Measurements from ENCODE around the gene NLGN1. TPM values are rescaled to one million over a fixed set of nuclear protein-coding genes. Genes with fewer than 3 reads are reported as not detected.

The NLGN1 gene
- total RNA-seq, 3 donors from 2014 or later (not counting 1 experiment from before 2014, with no cell fraction given), result not detected

GRCh38 chr3:173916799-173917198 lies 519.3 kb downstream of the NLGN1 start:
- no peak for ATAC-seq
- no peaks in the 10 kb centered on the region for H3K36me3 ChIP-seq (ENCODE audit: control insufficient read depth, insufficient read depth, low read length)
- no peaks in the 10 kb centered on the region for H3K36me3 Mint-ChIP-seq
- intact Hi-C loops (cut with micrococcal nuclease), result no loop called here
- H3K4me1 Mint-ChIP-seq, result no peaks in the 10 kb centered on the region
- H3K27ac ChIP-seq (ENCODE audit: low read length), result no peak overlapping the region
- H3K4me3 Mint-ChIP-seq, result no peak overlapping the region
- H3K9me3 ChIP-seq (ENCODE audit: control insufficient read depth, insufficient read depth, low read length), result no peaks in the 10 kb centered on the region
- H3K27me3 ChIP-seq (ENCODE audit: control insufficient read depth, insufficient read depth, low read length), result no peaks in the 10 kb centered on the region
- peaks cover 6 to 7% of the 10 kb centered on the region in 2 donors for H3K9me3 Mint-ChIP-seq
- no peak for TF ChIP-seq CTCF (IDR thresholded peaks at IDR 0.05)
- H3K27me3 Mint-ChIP-seq (ENCODE audit: low read depth in 2 of 2), result no peaks in the 10 kb centered on the region
- H3K4me3 ChIP-seq (ENCODE audit: low read length), result no peak overlapping the region
- DNase-seq, result no peak
- no peak overlapping the region for H3K27ac Mint-ChIP-seq
- H3K4me1 ChIP-seq (ENCODE audit: control insufficient read depth, insufficient read depth, low read length), result no peaks in the 10 kb centered on the region

GRCh38 chr3:173920386-173920785 lies 522.8 kb downstream of the NLGN1 start:
- DNase-seq, result no peak
- intact Hi-C loops (cut with micrococcal nuclease), result no loop called here
- Histone ChIP-seq H3K36me3 (ENCODE audit: control insufficient read depth, insufficient read depth, low read length) (no peaks in the 10 kb centered on the region), H3K9me3 (ENCODE audit: control insufficient read depth, insufficient read depth, low read length) (no peaks in the 10 kb centered on the region), H3K4me1 (ENCODE audit: control insufficient read depth, insufficient read depth, low read length) (no peaks in the 10 kb centered on the region), H3K27ac (ENCODE audit: low read length) (no peak overlapping the region), H3K4me3 (ENCODE audit: low read length) (no peak overlapping the region), H3K27me3 (ENCODE audit: control insufficient read depth, insufficient read depth, low read length) (no peaks in the 10 kb centered on the region)
- H3K27me3 Mint-ChIP-seq (ENCODE audit: low read depth in 2 of 2), result no peaks in the 10 kb centered on the region
- no peak overlapping the region for H3K27ac Mint-ChIP-seq
- H3K36me3 Mint-ChIP-seq, result no peaks in the 10 kb centered on the region
- ATAC-seq, result no peak
- H3K4me3 Mint-ChIP-seq, result no peak overlapping the region
- no peaks in the 10 kb centered on the region for H3K4me1 Mint-ChIP-seq
- 52% methylated on average over 1 of the region's 1 CpG for WGBS (ENCODE audit: insufficient coverage)
- peaks cover 5 to 6% of the 10 kb centered on the region in 2 donors for H3K9me3 Mint-ChIP-seq
- no peak for TF ChIP-seq CTCF (IDR thresholded peaks at IDR 0.05)

DNA sequence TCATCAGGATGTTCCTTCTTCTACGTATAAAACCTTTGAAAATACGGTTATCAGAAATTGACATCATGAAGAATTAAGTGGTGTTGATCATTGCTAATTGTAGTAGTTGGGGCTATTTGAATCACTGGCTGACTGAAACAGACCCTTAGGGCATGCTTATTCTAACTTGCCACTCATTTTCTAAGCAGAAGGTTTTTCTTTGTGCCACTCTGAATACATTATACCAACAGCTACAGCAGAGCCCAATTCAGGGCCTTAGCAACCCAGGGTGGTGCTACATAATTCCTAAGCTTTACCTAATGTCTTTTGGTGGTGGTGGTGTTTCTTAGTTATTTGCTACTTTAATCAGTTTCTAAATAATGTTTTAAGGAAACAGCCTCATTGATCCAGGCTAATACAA lies 524.2 kb downstream of the NLGN1 start:
- H3K4me1 Mint-ChIP-seq, result no peaks in the 10 kb centered on the region
- no peaks in the 10 kb centered on the region for H3K27me3 ChIP-seq (ENCODE audit: control insufficient read depth, insufficient read depth, low read length)
- H3K4me3 Mint-ChIP-seq, result no peak overlapping the region
- H3K9me3 ChIP-seq (ENCODE audit: control insufficient read depth, insufficient read depth, low read length), result no peaks in the 10 kb centered on the region
- H3K36me3 Mint-ChIP-seq, result no peaks in the 10 kb centered on the region
- no peak for TF ChIP-seq CTCF (IDR thresholded peaks at IDR 0.05)
- ATAC-seq, result no peak
- no peak overlapping the region for H3K27ac ChIP-seq (ENCODE audit: low read length)
- DNase-seq, result no peak
- H3K27me3 Mint-ChIP-seq (ENCODE audit: low read depth in 2 of 2), result no peaks in the 10 kb centered on the region
- no peak overlapping the region for H3K4me3 ChIP-seq (ENCODE audit: low read length)
- no peaks in the 10 kb centered on the region for H3K4me1 ChIP-seq (ENCODE audit: control insufficient read depth, insufficient read depth, low read length)
- H3K36me3 ChIP-seq (ENCODE audit: control insufficient read depth, insufficient read depth, low read length), result no peaks in the 10 kb centered on the region
- H3K27ac Mint-ChIP-seq, result no peak overlapping the region
- 100% methylated on average over 2 of the region's 2 CpGs for WGBS (ENCODE audit: insufficient coverage)
- intact Hi-C loops (cut with micrococcal nuclease), result no loop called here
- peaks cover 2 to 7% of the 10 kb centered on the region in 2 donors for H3K9me3 Mint-ChIP-seq

GRCh38 chr3:173923204-173923603 lies 525.7 kb downstream of the NLGN1 start:
- no peaks in the 10 kb centered on the region for H3K27me3 ChIP-seq (ENCODE audit: control insufficient read depth, insufficient read depth, low read length)
- H3K4me1 ChIP-seq (ENCODE audit: control insufficient read depth, insufficient read depth, low read length), result no peaks in the 10 kb centered on the region
- H3K36me3 ChIP-seq (ENCODE audit: control insufficient read depth, insufficient read depth, low read length), result no peaks in the 10 kb centered on the region
- no peak for TF ChIP-seq CTCF (IDR thresholded peaks at IDR 0.05)
- no peaks in the 10 kb centered on the region for H3K9me3 ChIP-seq (ENCODE audit: control insufficient read depth, insufficient read depth, low read length)
- Mint-ChIP-seq H3K27me3 (ENCODE audit: low read depth in 2 of 2) (no peaks in the 10 kb centered on the region), H3K4me1 (no peaks in the 10 kb centered on the region), H3K9me3 (peaks cover 2 to 7% of the 10 kb centered on the region in 2 donors), H3K27ac (no peak overlapping the region), H3K36me3 (no peaks in the 10 kb centered on the region), H3K4me3 (no peak overlapping the region)
- intact Hi-C loops (cut with micrococcal nuclease), result no loop called here
- ATAC-seq (no peak), DNase-seq (no peak)
- 60% methylated on average over 1 of the region's 1 CpG for WGBS (ENCODE audit: insufficient coverage)
- no peak overlapping the region for H3K27ac ChIP-seq (ENCODE audit: low read length)
- H3K4me3 ChIP-seq (ENCODE audit: low read length), result no peak overlapping the region
